Caco-2 (cell line): ENCODE data around the gene SUN2. TPM values are rescaled to one million over a fixed set of nuclear protein-coding genes. Genes with fewer than 3 reads are reported as not detected.
"Not testable (repeated sequence)": the region's sequence is repeated elsewhere in the genome, so short reads cannot be mapped to it uniquely, and the experiment has no call there.

Source experiments
- Bru-seq: library from RNA; stranded (reverse); fragments of 400-500 nt; gene quantifications from one replicate; lab custom pipeline; 2021; lab: Mats Ljungman, UMichigan
- BruChase-seq, 2 experiments: library from RNA; stranded (reverse); fragments of 400-500 nt; gene quantifications; one replicate each; lab custom pipeline; 2021; lab: Mats Ljungman, UMichigan
- BruUV-seq: library from RNA; stranded (reverse); fragments of 400-500 nt; replicated peaks from 2 replicates; lab custom pipeline; 2021; lab: Mats Ljungman, UMichigan
- CTCF ChIA-PET: fragments of 300-600 bp; sonication (Branson Sonifier 250); formaldehyde crosslinking; loops from one replicate; lab custom pipeline; 2022; ENCODE audit warnings: antibody characterized with exemption; lab: Charles Lee
- POLR2A ChIA-PET: fragments of 300-600 bp; sonication (Branson Sonifier 250); formaldehyde crosslinking; loops from one replicate; lab custom pipeline; 2022; ENCODE audit warnings: antibody characterized with exemption; lab: Charles Lee
- DNase-seq, 2 experiments: peaks; one replicate each; pipeline versions ENCODE4 v3.0.0 to v3.0.0-alpha.2; 2020 to 2022
- H3K27me3 ChIP-seq: replicated peaks from 2 replicates; pipeline ENCODE4 v1.6.0; 2011; ENCODE audit warnings: low read length; ENCODE audit not compliant: control insufficient read depth, insufficient read depth
- H3K36me3 ChIP-seq: 2 replicates; pipeline ENCODE4 v1.5.1; 2011; ENCODE audit warnings: low read length; ENCODE audit not compliant: control insufficient read depth, insufficient read depth
- H3K4me1 ChIP-seq: fragments of 250-450 bp; sonication (Bioruptor Pico); 2 replicates; pipeline ENCODE4 v1.5.1; 2020; ENCODE audit warnings: mild to moderate bottlenecking
- H3K4me3 ChIP-seq: 2 replicates; pipeline ENCODE4 v1.5.1; 2011; ENCODE audit warnings: low read depth, mild to moderate bottlenecking, control low read depth, low read length
- H3K9me3 ChIP-seq: fragments of 250-450 bp; sonication (Bioruptor Pico); 2 replicates; pipeline ENCODE4 v1.5.1; 2020; ENCODE audit warnings: mild to moderate bottlenecking, moderate library complexity
- H3K27ac Mint-ChIP-seq: one replicate; pipeline ENCODE4 v1.8.0; 2022; ENCODE audit warnings: mixed read lengths; ENCODE audit not compliant: unreplicated experiment
- H3K27me3 Mint-ChIP-seq: one replicate; pipeline ENCODE4 v1.8.0; 2022; ENCODE audit warnings: mixed read lengths; ENCODE audit not compliant: insufficient read depth, unreplicated experiment
- H3K36me3 Mint-ChIP-seq: one replicate; pipeline ENCODE4 v1.8.0; 2022; ENCODE audit warnings: mild to moderate bottlenecking, mixed read lengths; ENCODE audit not compliant: insufficient read depth, unreplicated experiment
- H3K4me1 Mint-ChIP-seq: one replicate; pipeline ENCODE4 v1.8.0; 2022; ENCODE audit warnings: low read depth, mixed read lengths; ENCODE audit not compliant: unreplicated experiment
- H3K4me3 Mint-ChIP-seq: one replicate; pipeline ENCODE4 v1.8.0; 2022; ENCODE audit warnings: mild to moderate bottlenecking, moderate library complexity, mixed read lengths; ENCODE audit not compliant: unreplicated experiment
- H3K9me3 Mint-ChIP-seq: one replicate; pipeline ENCODE4 v1.8.0; 2022; ENCODE audit warnings: mixed read lengths; ENCODE audit not compliant: unreplicated experiment
- CTCF ChIP-seq, 2 experiments: fragments of 200-600 bp in 1 of 2; IDR thresholded peaks; 1 replicate in 1 of 2; 2 replicates in 1 of 2; pipeline versions ENCODE4 v1.5.1 to v1.8.0; 2011 to 2022; ENCODE audit warnings: antibody characterized with exemption in 1 of 2, control low read depth in 1 of 2, inconsistent platforms in 1 of 2, low read depth in 1 of 2, low read length in 1 of 2, mild to moderate bottlenecking in 1 of 2, moderate library complexity in 1 of 2; ENCODE audit not compliant: insufficient read depth in 1 of 2, severe bottlenecking in 1 of 2, unreplicated experiment in 1 of 2
- intact Hi-C: fragments of 100-400 bp; cut with micrococcal nuclease; formaldehyde crosslinking; loops from one replicate; pipeline ENCODE4 v1.10.0; 2022; ENCODE audit not compliant: unreplicated experiment
- long read RNA-seq: library from polyadenylated mRNA; stranded (forward); transcript quantifications from one replicate; pipeline ENCODE4 v2.0.0, GENCODE V29; 2022
- total RNA-seq: library from RNA; stranded (reverse); gene quantifications from 2 replicates; pipeline ENCODE4 v1.2.3, GENCODE V29; 2022

SUN2 gene
- total RNA-seq (61.9 and 67.8 TPM in 2 replicates), Bru-seq, nascent RNA (percentile 47 among the genes with signal in this experiment), BruChase-seq, experiment 1, labeled RNA remaining after a 2-hour chase (percentile 52 among the genes with signal in this experiment), BruChase-seq, experiment 2, labeled RNA remaining after a 6-hour chase (percentile 63 among the genes with signal in this experiment)
- long read RNA-seq, partial matches to known transcripts = 13 of 55 reads
- long read RNA-seq, other reads (novel, unspliced or antisense) = 42 of 55 reads

- no TSS peak for BruUV-seq
- H3K27me3 ChIP-seq = no peaks in the 10 kb centered on the region
- Mint-ChIP-seq H3K4me3 (peak within 1 kb of the TSS; percentile 77), H3K4me1 (peaks cover 13% of the 10 kb centered on the region), H3K36me3 (peaks cover 24% of the 10 kb centered on the region), H3K27me3 (no peaks in the 10 kb centered on the region), H3K9me3 (no peaks in the 10 kb centered on the region), H3K27ac (peak within 1 kb of the TSS; percentile 80)
- no peak for TF ChIP-seq CTCF (IDR thresholded peaks at IDR 0.05; ENCODE audit: insufficient read depth in 1 of 2, low read depth in 1 of 2, low read length in 1 of 2, severe bottlenecking in 1 of 2, unreplicated experiment in 1 of 2)
- peaks cover 2% of the 10 kb centered on the region for H3K36me3 ChIP-seq
- intact Hi-C loops = loop anchor here (5.0 kb wide), 1 partner anchor 49 kb away; the partner anchor contains the start of gene GTPBP1
- ChIA-PET CTCF (interaction anchor here (1.1 to 1.6 kb wide), 2 partner anchors 10 to 13 kb away, joined by 4 to 11 read pairs; no protein-coding TSS in a partner anchor), POLR2A (no interaction called here)
- peak; percentile 85 to 91 for DNase-seq
- H3K4me3 ChIP-seq = peak within 1 kb of the TSS; percentile 94
- H3K9me3 ChIP-seq = no peaks in the 10 kb centered on the region
- peaks cover 21% of the 10 kb centered on the region for H3K4me1 ChIP-seq
Observed at GRCh38 chr22:38755911-38756532, at the start of gene SUN2. SUN2 (minus strand) TSS chr22:38755998; CDS start chr22:38752628, 3,370 bp downstream.

GRCh38 chr22:38805041-38805593 lies 49.3 kb upstream of the SUN2 start:
- POLR2A ChIA-PET, H3K9me3 Mint-ChIP-seq, H3K4me3 ChIP-seq, H3K36me3 Mint-ChIP-seq, H3K27ac Mint-ChIP-seq, DNase-seq, H3K4me1 Mint-ChIP-seq, H3K27me3 ChIP-seq, H3K27me3 Mint-ChIP-seq, intact Hi-C loops, H3K4me3 Mint-ChIP-seq, CTCF ChIA-PET, H3K9me3 ChIP-seq, H3K4me1 ChIP-seq, H3K36me3 ChIP-seq, BruUV-seq: not testable (repeated sequence)

GRCh38 chr22:38802671-38803121 lies 46.9 kb upstream of the SUN2 start:
- Histone ChIP-seq H3K4me3 (no peak overlapping the region), H3K27me3 (no peaks in the 10 kb centered on the region), H3K9me3 (no peaks in the 10 kb centered on the region), H3K36me3 (no peaks in the 10 kb centered on the region), H3K4me1 (no peaks in the 10 kb centered on the region)
- BruUV-seq = no TSS peak
- Mint-ChIP-seq H3K9me3 (no peaks in the 10 kb centered on the region), H3K4me3 (peak overlapping the region; percentile 0), H3K36me3 (no peaks in the 10 kb centered on the region), H3K27me3 (peaks cover 16% of the 10 kb centered on the region), H3K27ac (no peak overlapping the region), H3K4me1 (no peaks in the 10 kb centered on the region)
- CTCF ChIA-PET = interaction anchor here (0.7 kb wide), 1 partner anchor 10 kb away, joined by 5 read pairs; no protein-coding TSS in a partner anchor
- POLR2A ChIA-PET = no interaction called here
- intact Hi-C loops = no loop called here
- no peak for TF ChIP-seq CTCF (IDR thresholded peaks at IDR 0.05; ENCODE audit: insufficient read depth in 1 of 2, low read depth in 1 of 2, low read length in 1 of 2, severe bottlenecking in 1 of 2, unreplicated experiment in 1 of 2)
- peak in 1 of 2 experiments; percentile 8 for DNase-seq
